Endothelial cell of umbilical vein (primary cell): ENCODE measurements around the gene HOXC9. TPM values are rescaled to one million over a fixed set of nuclear protein-coding genes. Genes with fewer than 3 reads are reported as not detected.

ENCODE experiments used
- BruUV-seq: library from RNA; stranded (reverse); fragments of 400-500 nt; replicated peaks from 2 replicates; lab custom pipeline; 2021; lab: Mats Ljungman, UMichigan
- CTCF ChIA-PET: fragments of 300-600, 350-600 bp; sonication (Branson Sonifier 250); formaldehyde crosslinking; loops from one replicate; lab custom pipeline; 2021; ENCODE audit warnings: antibody characterized with exemption, inconsistent platforms; lab: Charles Lee
- POLR2A ChIA-PET: fragments of 300-600, 350-600 bp; sonication (Branson Sonifier 250); formaldehyde crosslinking; loops from one replicate; lab custom pipeline; 2021; ENCODE audit warnings: antibody characterized with exemption, inconsistent platforms; lab: Charles Lee
- DNase-seq: peaks from one replicate; pipeline ENCODE4 v3.0.0-alpha.2; 2011; ENCODE audit warnings: low read depth, low spot score
- FAIRE-seq: peaks from 2 replicates; lab custom pipeline; 2011; peaks lifted over from hg19 to GRCh38; lab: Jason Lieb, UNC
- H2AFZ ChIP-seq: 2 replicates; pipeline ENCODE4 v1.6.0; 2012; ENCODE audit warnings: low read depth, low read length, control low read depth, inconsistent platforms
- H3K27ac ChIP-seq: 2 replicates; pipeline ENCODE4 v1.5.1; 2011; ENCODE audit warnings: low read depth, mild to moderate bottlenecking, control low read depth, low read length, moderate library complexity; ENCODE audit not compliant: insufficient read depth
- H3K27me3 ChIP-seq, 2 experiments: 2 replicates each; pipeline versions ENCODE4 v1.6.0 to v1.6.1; 2011; ENCODE audit warnings: low read length in 2 of 2, mixed read lengths in 1 of 2; ENCODE audit not compliant: control insufficient read depth in 2 of 2, insufficient read depth in 2 of 2
- H3K36me3 ChIP-seq, 2 experiments: 2 replicates in 1 of 2; 3 replicates in 1 of 2; pipeline ENCODE4 v1.5.1; 2011; ENCODE audit warnings: low read length in 2 of 2, mild to moderate bottlenecking in 1 of 2, moderate library complexity in 1 of 2; ENCODE audit not compliant: control insufficient read depth in 2 of 2, insufficient read depth in 2 of 2; ENCODE audit errors: extremely low read depth in 1 of 2
- H3K4me1 ChIP-seq: 3 replicates; pipeline ENCODE4 v1.5.1; 2011; ENCODE audit warnings: mild to moderate bottlenecking, low read length; ENCODE audit not compliant: control insufficient read depth, insufficient read depth; ENCODE audit errors: extremely low read depth
- H3K4me2 ChIP-seq: 2 replicates; pipeline ENCODE4 v1.6.1; 2011; ENCODE audit warnings: low read length, control low read depth, mixed read lengths; ENCODE audit not compliant: insufficient read depth
- H3K4me3 ChIP-seq, 3 experiments: fragments of 200-600 bp in 1 of 3; sonication (generic), shearing (Covaris generic) in 1 of 3; replicated peaks in 1 of 3; 2 replicates each; pipeline ENCODE4 v1.5.1; 2011 to 2016; ENCODE audit warnings: control low read depth in 3 of 3, low read length in 3 of 3, mild to moderate bottlenecking in 2 of 3, inconsistent platforms in 1 of 3, low read depth in 1 of 3, moderate library complexity in 1 of 3; ENCODE audit not compliant: insufficient read depth in 1 of 3
- H3K79me2 ChIP-seq: 2 replicates; pipeline ENCODE4 v1.6.0; 2012; ENCODE audit warnings: low read length, inconsistent platforms; ENCODE audit not compliant: control insufficient read depth, insufficient read depth
- H3K9ac ChIP-seq: replicated peaks from 2 replicates; pipeline ENCODE3; 2011; ENCODE audit warnings: low read length, control low read depth; ENCODE audit not compliant: insufficient read depth; ENCODE audit errors: extremely low read depth
- H3K9me1 ChIP-seq: replicated peaks from 3 replicates; pipeline ENCODE4 v1.6.0; 2011; ENCODE audit warnings: mild to moderate bottlenecking, low read length; ENCODE audit not compliant: control insufficient read depth, insufficient read depth; ENCODE audit errors: extremely low read depth
- H3K9me3 ChIP-seq: replicated peaks from 2 replicates; pipeline ENCODE4 v1.5.1; 2012; ENCODE audit warnings: low read length, inconsistent platforms; ENCODE audit not compliant: control insufficient read depth, insufficient read depth
- H4K20me1 ChIP-seq: replicated peaks from 2 replicates; pipeline ENCODE3; 2011; ENCODE audit warnings: mild to moderate bottlenecking, low read length; ENCODE audit not compliant: control insufficient read depth, insufficient read depth; ENCODE audit errors: extremely low read depth
- CTCF ChIP-seq, 2 donors: IDR thresholded peaks; 1 replicate in 1 of 2; 2 replicates in 1 of 2; pipeline ENCODE4 v1.5.1; 2011; ENCODE audit warnings: low read length in 2 of 2, mild to moderate bottlenecking in 2 of 2, moderate library complexity in 2 of 2, control low read depth in 1 of 2, inconsistent platforms in 1 of 2, low read depth in 1 of 2; ENCODE audit not compliant: insufficient read depth in 1 of 2; ENCODE audit errors: extremely low read depth in 1 of 2
- EZH2 ChIP-seq: IDR thresholded peaks from 2 replicates; pipeline ENCODE4 v1.6.1; 2012; ENCODE audit warnings: borderline replicate concordance, low read depth, mild to moderate bottlenecking, moderate library complexity, low read length, inconsistent platforms; ENCODE audit not compliant: severe bottlenecking
- FOS ChIP-seq: IDR thresholded peaks from 2 replicates; pipeline ENCODE4 v1.6.1; 2011; ENCODE audit warnings: mild to moderate bottlenecking, low read length, moderate library complexity, borderline replicate concordance; ENCODE audit not compliant: insufficient read depth
- GATA2 ChIP-seq: IDR thresholded peaks from 2 replicates; pipeline ENCODE4 v1.7.0; 2011; ENCODE audit warnings: low read depth, mild to moderate bottlenecking, moderate library complexity, mixed read lengths, low read length; ENCODE audit not compliant: insufficient read length, insufficient read depth
- JUN ChIP-seq: IDR thresholded peaks from 2 replicates; pipeline ENCODE4 v1.6.1; 2011; ENCODE audit warnings: borderline replicate concordance, low read depth; ENCODE audit not compliant: insufficient read length, insufficient read depth
- MAX ChIP-seq: IDR thresholded peaks from 2 replicates; pipeline ENCODE4 v1.6.1; 2011; ENCODE audit not compliant: insufficient read depth, insufficient read length
- MYC ChIP-seq: IDR thresholded peaks from one replicate; pipeline ENCODE4 v1.6.1; 2011; ENCODE audit warnings: mild to moderate bottlenecking, low read depth, low read length
- POLR2A ChIP-seq: IDR thresholded peaks from 2 replicates; pipeline ENCODE4 v1.6.1; 2012; ENCODE audit warnings: low read depth, mild to moderate bottlenecking, control low read depth, low read length
- POLR2AphosphoS5 ChIP-seq: IDR thresholded peaks from 2 replicates; pipeline ENCODE4 v1.6.1; 2012; ENCODE audit warnings: low read depth, mild to moderate bottlenecking, control low read depth, low read length, moderate library complexity; ENCODE audit not compliant: insufficient read depth
- dilution Hi-C: fragments of 300-500 bp; cut with MboI; formaldehyde crosslinking; loops from one replicate; pipeline ENCODE4 v1.15.0; 2019; ENCODE audit warnings: low sequenced_read_pairs; ENCODE audit not compliant: extremely low pct_ligation_motif_present
- intact Hi-C: fragments of 100-400 bp; cut with micrococcal nuclease; formaldehyde crosslinking; loops from one replicate; pipeline ENCODE4 v1.10.0; 2022
- polyA plus RNA-seq, 4 experiments: library from polyadenylated mRNA; depleted of rRNA in 3 of 4; stranded (reverse) in 3 of 4; unstranded in 1 of 4; fragments of >200 nt; gene quantifications; 2 replicates each; pipeline versions ENCODE4 v1.2.1 to v1.2.3, GENCODE V29; 2011 to 2012; ENCODE audit warnings: missing spikeins in 1 of 4
- total RNA-seq: library from RNA; stranded (reverse); gene quantifications from 2 replicates; pipeline ENCODE4 v1.2.3, GENCODE V29; 2021

The HOXC9 gene
- total and polyA plus RNA-seq, 2 donors (not counting 3 experiments of a cell fraction or from before 2014, with no cell fraction given), result 0.40 to 0.58 TPM

- Histone ChIP-seq H3K4me2 (no peak overlapping the region), H3K4me1 (no peaks in the 10 kb centered on the region), H3K9me1 (no peaks in the 10 kb centered on the region), H3K27me3 (peaks cover 77 to 98% of the 10 kb centered on the region in 2 experiments), H3K36me3 (no peaks in the 10 kb centered on the region), H3K9me3 (no peaks in the 10 kb centered on the region), H3K9ac (no peak overlapping the region), H3K4me3 (no peak overlapping the region), H4K20me1 (no peaks in the 10 kb centered on the region), H3K79me2 (no peaks in the 10 kb centered on the region), H3K27ac (no peak overlapping the region), H2AFZ (no peak overlapping the region)
- intact Hi-C loops, result no loop called here
- no peak for DNase-seq
- no peak for TF ChIP-seq GATA2
- no peak for TF ChIP-seq FOS
- no peak for TF ChIP-seq POLR2A
- no peak for TF ChIP-seq JUN
- no peak for TF ChIP-seq EZH2
- TF ChIP-seq MAX, result no peak
- no peak for TF ChIP-seq CTCF (IDR thresholded peaks at IDR 0.05; ENCODE audit: extremely low read depth in 1 of 2, insufficient read depth in 1 of 2, low read depth in 1 of 2, low read length in 2 of 2)
- no peak for TF ChIP-seq POLR2AphosphoS5
- TF ChIP-seq MYC, result no peak
- CTCF ChIA-PET, result interaction anchor here (2.6 to 3.4 kb wide), 2 partner anchors 202 to 209 kb away, joined by 11 to 17 read pairs; no protein-coding TSS in a partner anchor
- FAIRE-seq, result no peak
- no TSS peak for BruUV-seq
- dilution Hi-C loops, result no loop called here
- POLR2A ChIA-PET, result no interaction called here
Observed at GRCh38 chr12:53998900-53999236, 1.1 kb upstream of the HOXC9 start.
